Panc1 (cell line): Measurements from ENCODE around the gene UNC13C. TPM values are rescaled to one million over a fixed set of nuclear protein-coding genes. Genes with fewer than 3 reads are reported as not detected.

Experiments
- ATAC-seq: fragments of 200-7000 bp; cut with Tn5 transposase; 2 replicates; pipeline ENCODE4 v1.9.1; 2020; ENCODE audit warnings: mild to moderate bottlenecking, moderate library complexity
- BruUV-seq: library from RNA; stranded (reverse); fragments of 400-500 nt; replicated peaks from 2 replicates; lab custom pipeline; 2021; lab: Mats Ljungman, UMichigan
- CTCF ChIA-PET: fragments of 300-600 bp; sonication (Branson Sonifier 250); formaldehyde crosslinking; loops from one replicate; lab custom pipeline; 2022; ENCODE audit warnings: antibody characterized with exemption; lab: Charles Lee
- POLR2A ChIA-PET: fragments of 300-600 bp; sonication (Branson Sonifier 250); formaldehyde crosslinking; loops from one replicate; lab custom pipeline; 2022; ENCODE audit warnings: antibody characterized with exemption; lab: Charles Lee
- DNase-seq: peaks from one replicate; pipeline ENCODE4 v3.0.0-alpha.2; 2010; ENCODE audit warnings: low read depth, low spot score
- H3K27ac ChIP-seq: 2 replicates; pipeline ENCODE4 v1.5.1; 2011; ENCODE audit warnings: mild to moderate bottlenecking, low read length, inconsistent platforms
- H3K27me3 ChIP-seq: fragments of 200-500 bp; sonication (Bioruptor generic); 2 replicates; pipeline ENCODE4 v1.6.0; 2014; ENCODE audit warnings: low read length, inconsistent platforms; ENCODE audit not compliant: control insufficient read depth, insufficient read depth
- H3K36me3 ChIP-seq: fragments of 200-500 bp; sonication (Bioruptor generic); 2 replicates; pipeline ENCODE4 v1.5.1; 2014; ENCODE audit warnings: inconsistent platforms, mild to moderate bottlenecking, low read length, moderate library complexity; ENCODE audit not compliant: control insufficient read depth, insufficient read depth
- H3K4me1 ChIP-seq: 2 replicates; pipeline ENCODE4 v1.5.1; 2011; ENCODE audit warnings: inconsistent platforms, mild to moderate bottlenecking, low read length, moderate library complexity; ENCODE audit not compliant: control insufficient read depth, insufficient read depth
- H3K4me3 ChIP-seq, 2 experiments: 2 replicates each; pipeline ENCODE4 v1.5.1; 2011 to 2012; ENCODE audit warnings: low read depth in 2 of 2, low read length in 2 of 2, mild to moderate bottlenecking in 2 of 2, inconsistent platforms in 1 of 2, moderate library complexity in 1 of 2
- H3K9me3 ChIP-seq: fragments of 200-500 bp; sonication (Bioruptor generic); 2 replicates; pipeline ENCODE4 v1.5.1; 2014; ENCODE audit warnings: low read depth, mild to moderate bottlenecking, inconsistent platforms, low read length, moderate library complexity; ENCODE audit not compliant: control insufficient read depth, insufficient read depth
- POLR2AphosphoS5 ChIP-seq: IDR thresholded peaks from 2 replicates; pipeline ENCODE4 v1.6.1; 2012; ENCODE audit warnings: mild to moderate bottlenecking, low read depth, low read length, moderate library complexity
- SIN3A ChIP-seq: IDR thresholded peaks from 2 replicates; pipeline ENCODE4 v1.6.1; 2012; ENCODE audit warnings: low read depth, mild to moderate bottlenecking, low read length, moderate library complexity, borderline replicate concordance; ENCODE audit not compliant: insufficient read depth
- TCF7L2 ChIP-seq: IDR thresholded peaks from 2 replicates; pipeline ENCODE4 v1.6.1; 2011; ENCODE audit warnings: mild to moderate bottlenecking, low read depth, low read length, inconsistent platforms
- in situ Hi-C: cut with HindIII; loops from 2 replicates; pipeline ENCODE4 v1.10.0; 2016; ENCODE audit warnings: low sequenced_read_pairs, low pct_unique_long_range_greater_than_20kb
- intact Hi-C: fragments of 100-400 bp; cut with micrococcal nuclease; formaldehyde crosslinking; loops from one replicate; pipeline ENCODE4 v1.10.0; 2022; ENCODE audit not compliant: unreplicated experiment
- total RNA-seq: library from RNA; stranded (reverse); gene quantifications from one replicate; pipeline ENCODE4 v1.2.1, GENCODE V29; 2021; ENCODE audit not compliant: unreplicated experiment
- TF ChIP-seq, protein P1 (sequence below): fragments of 450-650 bp; IDR thresholded peaks from 2 replicates; pipeline ENCODE4 v1.5.1; 2017; ENCODE audit warnings: mild to moderate bottlenecking
- TF ChIP-seq, protein P2 (sequence below), 2 experiments: IDR thresholded peaks; 2 replicates each; pipeline ENCODE4 v1.6.1; 2011 to 2012; ENCODE audit warnings: low read depth in 2 of 2, control low read depth in 1 of 2, low read length in 1 of 2, mild to moderate bottlenecking in 1 of 2, moderate library complexity in 1 of 2; ENCODE audit not compliant: insufficient read depth in 1 of 2

UNC13C gene
- total RNA-seq, 1 experiment from 2014 or later: not detected

DNA sequence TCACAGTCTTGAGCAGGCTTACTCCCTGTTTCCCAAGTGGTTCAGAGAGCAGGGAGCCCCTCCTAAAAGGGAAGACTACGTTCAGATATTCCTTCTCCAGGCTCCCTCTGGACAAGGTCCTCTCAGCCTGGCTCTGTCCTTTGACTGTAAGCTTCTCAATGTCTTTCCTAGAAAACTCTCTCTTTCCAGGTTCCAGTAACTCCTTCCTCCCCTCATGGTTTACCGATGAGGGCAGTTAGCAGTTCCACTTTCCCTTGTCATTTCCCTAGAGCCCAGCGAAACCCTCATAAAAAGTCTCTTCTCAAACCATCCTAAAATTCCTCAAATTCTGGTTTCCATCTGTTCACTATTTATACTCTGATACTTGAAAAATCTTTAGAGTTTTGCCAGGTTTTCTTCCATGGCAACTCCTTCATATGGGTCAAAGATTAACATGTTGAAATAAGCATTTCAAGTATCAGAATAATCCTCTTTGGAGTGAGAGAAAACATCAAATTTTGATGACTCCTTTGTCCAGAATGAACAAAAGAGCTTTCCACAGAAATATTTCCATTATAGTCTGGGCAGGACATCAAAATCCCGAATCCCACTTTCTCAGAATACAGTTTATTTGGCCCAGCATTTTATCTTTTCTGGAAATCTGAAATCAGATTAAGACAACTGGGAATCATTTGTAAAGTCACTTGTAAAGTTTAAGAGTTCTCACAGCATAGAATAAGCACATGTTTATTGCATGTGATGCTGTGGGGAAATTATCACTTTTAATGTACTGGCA lies 599.4 kb downstream of the UNC13C start:
- BruUV-seq: no TSS peak
- DNase-seq (no peak), ATAC-seq (no peak)
- no peak overlapping the region for H3K27ac ChIP-seq
- ChIA-PET POLR2A (no interaction called here), CTCF (no interaction called here)
- H3K36me3 ChIP-seq: no peaks in the 10 kb centered on the region
- H3K27me3 ChIP-seq: no peaks in the 10 kb centered on the region
- no peak overlapping the region for H3K4me3 ChIP-seq
- no peak for TF ChIP-seq SIN3A
- TF ChIP-seq TCF7L2: no peak
- no peak for TF ChIP-seq POLR2AphosphoS5
- TF ChIP-seq, protein P1, sequence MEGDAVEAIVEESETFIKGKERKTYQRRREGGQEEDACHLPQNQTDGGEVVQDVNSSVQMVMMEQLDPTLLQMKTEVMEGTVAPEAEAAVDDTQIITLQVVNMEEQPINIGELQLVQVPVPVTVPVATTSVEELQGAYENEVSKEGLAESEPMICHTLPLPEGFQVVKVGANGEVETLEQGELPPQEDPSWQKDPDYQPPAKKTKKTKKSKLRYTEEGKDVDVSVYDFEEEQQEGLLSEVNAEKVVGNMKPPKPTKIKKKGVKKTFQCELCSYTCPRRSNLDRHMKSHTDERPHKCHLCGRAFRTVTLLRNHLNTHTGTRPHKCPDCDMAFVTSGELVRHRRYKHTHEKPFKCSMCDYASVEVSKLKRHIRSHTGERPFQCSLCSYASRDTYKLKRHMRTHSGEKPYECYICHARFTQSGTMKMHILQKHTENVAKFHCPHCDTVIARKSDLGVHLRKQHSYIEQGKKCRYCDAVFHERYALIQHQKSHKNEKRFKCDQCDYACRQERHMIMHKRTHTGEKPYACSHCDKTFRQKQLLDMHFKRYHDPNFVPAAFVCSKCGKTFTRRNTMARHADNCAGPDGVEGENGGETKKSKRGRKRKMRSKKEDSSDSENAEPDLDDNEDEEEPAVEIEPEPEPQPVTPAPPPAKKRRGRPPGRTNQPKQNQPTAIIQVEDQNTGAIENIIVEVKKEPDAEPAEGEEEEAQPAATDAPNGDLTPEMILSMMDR: no peak
- TF ChIP-seq, protein P2, sequence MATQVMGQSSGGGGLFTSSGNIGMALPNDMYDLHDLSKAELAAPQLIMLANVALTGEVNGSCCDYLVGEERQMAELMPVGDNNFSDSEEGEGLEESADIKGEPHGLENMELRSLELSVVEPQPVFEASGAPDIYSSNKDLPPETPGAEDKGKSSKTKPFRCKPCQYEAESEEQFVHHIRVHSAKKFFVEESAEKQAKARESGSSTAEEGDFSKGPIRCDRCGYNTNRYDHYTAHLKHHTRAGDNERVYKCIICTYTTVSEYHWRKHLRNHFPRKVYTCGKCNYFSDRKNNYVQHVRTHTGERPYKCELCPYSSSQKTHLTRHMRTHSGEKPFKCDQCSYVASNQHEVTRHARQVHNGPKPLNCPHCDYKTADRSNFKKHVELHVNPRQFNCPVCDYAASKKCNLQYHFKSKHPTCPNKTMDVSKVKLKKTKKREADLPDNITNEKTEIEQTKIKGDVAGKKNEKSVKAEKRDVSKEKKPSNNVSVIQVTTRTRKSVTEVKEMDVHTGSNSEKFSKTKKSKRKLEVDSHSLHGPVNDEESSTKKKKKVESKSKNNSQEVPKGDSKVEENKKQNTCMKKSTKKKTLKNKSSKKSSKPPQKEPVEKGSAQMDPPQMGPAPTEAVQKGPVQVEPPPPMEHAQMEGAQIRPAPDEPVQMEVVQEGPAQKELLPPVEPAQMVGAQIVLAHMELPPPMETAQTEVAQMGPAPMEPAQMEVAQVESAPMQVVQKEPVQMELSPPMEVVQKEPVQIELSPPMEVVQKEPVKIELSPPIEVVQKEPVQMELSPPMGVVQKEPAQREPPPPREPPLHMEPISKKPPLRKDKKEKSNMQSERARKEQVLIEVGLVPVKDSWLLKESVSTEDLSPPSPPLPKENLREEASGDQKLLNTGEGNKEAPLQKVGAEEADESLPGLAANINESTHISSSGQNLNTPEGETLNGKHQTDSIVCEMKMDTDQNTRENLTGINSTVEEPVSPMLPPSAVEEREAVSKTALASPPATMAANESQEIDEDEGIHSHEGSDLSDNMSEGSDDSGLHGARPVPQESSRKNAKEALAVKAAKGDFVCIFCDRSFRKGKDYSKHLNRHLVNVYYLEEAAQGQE (IDR thresholded peaks at IDR 0.05; ENCODE audit: insufficient read depth in 1 of 2, low read depth in 2 of 2, low read length in 1 of 2): no peak
- intact Hi-C loops: no loop called here
- in situ Hi-C loops: no loop called here
- H3K4me1 ChIP-seq: no peaks in the 10 kb centered on the region
- H3K9me3 ChIP-seq: no peaks in the 10 kb centered on the region

DNA sequence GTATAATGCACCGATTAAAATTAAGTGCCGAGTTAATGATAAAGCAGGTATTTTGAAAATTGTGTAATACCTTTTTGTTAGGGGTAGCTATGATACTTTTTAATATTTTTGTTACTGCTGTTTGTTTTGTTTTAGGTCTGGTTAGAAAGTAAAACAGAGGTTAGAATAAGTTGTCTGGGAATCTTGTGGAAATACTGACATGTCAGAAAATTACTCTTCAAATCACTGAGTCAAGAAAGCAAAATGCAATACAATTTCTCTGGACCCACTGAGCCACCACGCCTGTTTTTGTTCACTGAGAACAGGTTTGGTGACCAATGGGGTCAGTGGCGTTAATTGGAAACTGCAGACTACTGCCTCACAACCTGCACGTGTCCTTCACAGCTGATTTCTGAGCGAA lies 601.6 kb downstream of the UNC13C start:
- in situ Hi-C loops (no loop called here), intact Hi-C loops (no loop called here)
- ATAC-seq: no peak
- ChIA-PET POLR2A (no interaction called here), CTCF (no interaction called here)
- Histone ChIP-seq H3K27ac (no peak overlapping the region), H3K4me3 (no peak overlapping the region), H3K9me3 (no peaks in the 10 kb centered on the region), H3K4me1 (no peaks in the 10 kb centered on the region), H3K36me3 (no peaks in the 10 kb centered on the region), H3K27me3 (no peaks in the 10 kb centered on the region)
- no TSS peak for BruUV-seq
- TF ChIP-seq, protein P1: no peak
- TF ChIP-seq SIN3A (no peak), POLR2AphosphoS5 (no peak), TCF7L2 (no peak)
- TF ChIP-seq, protein P2 (IDR thresholded peaks at IDR 0.05; ENCODE audit: insufficient read depth in 1 of 2, low read depth in 2 of 2, low read length in 1 of 2): no peak
- no peak for DNase-seq
